Mucosa of rectum (tissue), 2 donors: ENCODE data around the gene F7.

ENCODE experiments used
- H3K27ac ChIP-seq, 2 donors: one replicate each; pipeline ENCODE4 v1.7.0; 2013; ENCODE audit warnings: inconsistent platforms in 2 of 2, low read depth in 2 of 2, low read length in 2 of 2
- H3K27me3 ChIP-seq, 2 donors: one replicate each; pipeline ENCODE4 v1.7.0; 2013; ENCODE audit warnings: low read length in 2 of 2; ENCODE audit not compliant: control insufficient read depth in 2 of 2, insufficient read depth in 2 of 2
- H3K36me3 ChIP-seq, 2 donors: one replicate each; pipeline ENCODE4 v1.7.0; 2013; ENCODE audit warnings: low read length in 2 of 2; ENCODE audit not compliant: control insufficient read depth in 2 of 2, insufficient read depth in 2 of 2
- H3K4me1 ChIP-seq, 2 donors: one replicate each; pipeline ENCODE4 v1.7.0; 2013; ENCODE audit warnings: low read length in 2 of 2, mild to moderate bottlenecking in 1 of 2; ENCODE audit not compliant: control insufficient read depth in 2 of 2, insufficient read depth in 2 of 2
- H3K4me3 ChIP-seq, 2 donors: one replicate each; pipeline ENCODE4 v1.7.0; 2013; ENCODE audit warnings: low read length in 2 of 2
- H3K9ac ChIP-seq, 2 donors: one replicate each; pipeline ENCODE4 v1.7.0; 2013; ENCODE audit warnings: low read length in 2 of 2, low read depth in 1 of 2, mild to moderate bottlenecking in 1 of 2
- H3K9me3 ChIP-seq, 2 donors: one replicate each; pipeline ENCODE4 v1.7.0; 2013; ENCODE audit warnings: low read length in 2 of 2; ENCODE audit not compliant: control insufficient read depth in 2 of 2
- donor health status: healthy.
- donor health status: Normal muscosa, but diverticular disease.

Gene F7

DNA sequence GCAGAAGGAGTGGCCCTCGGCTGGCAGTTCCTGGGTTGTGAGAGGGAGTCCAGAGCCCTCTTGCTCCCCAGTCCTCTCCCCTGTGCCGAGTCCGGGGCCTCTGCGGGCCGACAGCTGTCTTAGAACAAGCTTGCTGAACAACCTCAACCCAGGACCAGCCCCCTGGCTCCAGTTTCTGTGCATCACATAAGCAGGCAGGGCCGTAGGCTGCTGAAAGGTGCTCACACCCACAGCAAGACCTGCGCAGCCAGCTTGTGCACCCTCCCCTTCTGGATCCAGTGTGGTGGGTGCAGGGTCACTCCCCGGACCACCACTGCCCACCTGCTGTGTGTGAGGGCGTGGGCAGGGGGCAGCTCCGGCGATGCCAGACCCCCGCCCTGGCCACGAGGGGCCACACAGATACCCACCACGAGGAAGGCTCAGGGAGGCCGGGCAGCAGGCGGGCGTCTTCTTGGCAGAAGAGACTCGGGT lies 25.2 kb upstream of the F7 start:
- H3K4me1 ChIP-seq: no peaks in the 10 kb centered on the region
- no peak overlapping the region for H3K9ac ChIP-seq
- H3K27me3 ChIP-seq: no peaks in the 10 kb centered on the region
- peaks cover 4 to 34% of the 10 kb centered on the region in 2 donors for H3K36me3 ChIP-seq
- no peak overlapping the region for H3K27ac ChIP-seq
- no peaks in the 10 kb centered on the region for H3K9me3 ChIP-seq
- no peak overlapping the region for H3K4me3 ChIP-seq

DNA sequence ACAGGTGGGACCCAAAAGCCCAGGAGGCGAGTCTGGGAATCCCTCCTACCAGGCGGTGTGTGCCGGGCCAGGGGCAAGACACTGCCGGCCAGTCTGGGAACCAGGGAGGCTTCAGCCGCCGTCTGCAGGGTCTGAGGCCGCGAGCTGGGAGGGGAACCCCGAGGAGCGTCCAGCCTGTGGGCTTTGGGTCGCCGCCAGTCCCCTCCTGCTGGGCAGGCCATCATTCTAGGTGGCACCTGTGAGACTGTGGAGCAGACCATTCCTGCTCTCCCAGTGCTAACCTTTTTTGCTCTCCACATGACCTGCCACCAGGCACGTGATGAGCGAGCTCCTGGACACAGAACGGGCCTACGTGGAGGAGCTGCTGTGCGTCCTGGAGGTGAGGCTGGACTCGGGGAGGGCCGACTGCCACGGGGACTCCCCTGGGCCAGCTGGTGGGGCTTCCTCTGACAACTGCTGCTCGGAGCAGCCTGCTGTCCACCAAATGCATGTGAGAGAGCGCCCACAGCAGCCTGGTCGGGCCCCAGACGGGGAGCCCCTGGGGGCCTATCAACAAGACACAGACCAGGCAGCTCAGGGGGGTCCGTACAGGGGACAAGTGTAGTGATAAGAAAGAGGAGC lies 24.6 kb upstream of the F7 start:
- Histone ChIP-seq H3K9me3 (no peaks in the 10 kb centered on the region), H3K27ac (no peak overlapping the region), H3K36me3 (peaks cover 4 to 28% of the 10 kb centered on the region in 2 donors), H3K4me3 (no peak overlapping the region), H3K4me1 (no peaks in the 10 kb centered on the region), H3K27me3 (no peaks in the 10 kb centered on the region), H3K9ac (no peak overlapping the region)

DNA sequence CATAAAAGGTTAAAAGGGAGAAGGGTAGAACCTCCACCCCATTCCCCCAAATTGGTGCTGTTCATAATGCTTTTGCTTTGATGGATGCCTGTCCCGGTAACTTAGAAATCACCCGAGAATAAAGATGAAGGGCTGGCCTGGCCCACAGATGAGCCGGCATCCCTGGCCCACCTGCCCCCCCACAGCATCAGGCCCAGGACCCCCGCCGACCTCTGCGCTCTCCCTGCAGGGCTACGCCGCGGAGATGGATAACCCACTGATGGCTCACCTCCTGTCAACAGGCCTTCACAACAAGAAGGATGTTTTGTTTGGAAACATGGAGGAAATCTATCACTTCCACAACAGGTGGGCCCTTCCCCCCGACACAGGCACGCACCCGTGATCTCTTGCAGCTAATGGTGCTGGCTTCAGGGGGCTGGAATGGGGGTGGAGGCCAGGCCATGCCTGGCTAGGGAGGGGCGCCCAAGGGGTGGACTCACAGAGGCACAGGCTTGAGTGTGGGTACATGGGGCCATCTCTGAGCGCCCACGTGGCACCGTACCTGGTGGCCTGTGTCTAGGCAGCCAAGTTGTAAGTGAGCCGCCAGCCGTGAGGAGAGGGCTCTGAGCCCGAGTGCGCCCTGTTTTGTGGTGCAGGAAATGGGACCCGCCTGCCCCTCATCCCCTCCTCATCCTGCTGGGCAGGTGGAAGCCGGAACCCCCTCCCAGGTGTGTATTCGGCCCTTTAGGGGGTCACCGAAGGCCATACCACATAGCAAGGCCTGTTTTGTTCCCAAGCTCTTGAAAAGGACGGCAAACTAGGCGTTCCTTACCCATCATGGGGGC lies 23.2 kb upstream of the F7 start:
- no peaks in the 10 kb centered on the region for H3K27me3 ChIP-seq
- no peak overlapping the region for H3K9ac ChIP-seq
- no peaks in the 10 kb centered on the region for H3K9me3 ChIP-seq
- H3K36me3 ChIP-seq: peaks cover 7 to 28% of the 10 kb centered on the region in 2 donors
- no peaks in the 10 kb centered on the region for H3K4me1 ChIP-seq
- H3K27ac ChIP-seq: no peak overlapping the region
- no peak overlapping the region for H3K4me3 ChIP-seq

DNA sequence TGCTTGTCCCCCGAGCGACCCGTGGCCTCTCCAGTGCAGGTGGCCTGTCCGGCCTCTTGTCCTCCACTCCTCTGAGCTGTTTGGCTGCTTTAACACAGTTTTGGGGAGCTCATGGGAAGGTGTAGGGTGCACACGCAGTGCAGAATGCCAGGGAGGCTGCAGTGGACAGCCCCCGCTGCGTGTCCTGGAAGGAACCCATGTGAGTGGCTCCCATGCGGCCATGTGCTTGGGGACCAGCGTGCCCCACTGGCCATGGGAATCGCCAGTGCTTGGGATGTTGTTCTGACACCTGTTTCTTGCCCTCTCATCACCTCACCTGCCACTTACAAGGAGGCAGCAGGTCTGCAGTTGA lies 22.6 kb upstream of the F7 start:
- no peak overlapping the region for H3K9ac ChIP-seq
- H3K4me3 ChIP-seq: no peak overlapping the region
- no peak overlapping the region for H3K27ac ChIP-seq
- H3K27me3 ChIP-seq: no peaks in the 10 kb centered on the region
- H3K9me3 ChIP-seq: no peaks in the 10 kb centered on the region
- H3K36me3 ChIP-seq: peaks cover 11 to 29% of the 10 kb centered on the region in 2 donors
- no peaks in the 10 kb centered on the region for H3K4me1 ChIP-seq

DNA sequence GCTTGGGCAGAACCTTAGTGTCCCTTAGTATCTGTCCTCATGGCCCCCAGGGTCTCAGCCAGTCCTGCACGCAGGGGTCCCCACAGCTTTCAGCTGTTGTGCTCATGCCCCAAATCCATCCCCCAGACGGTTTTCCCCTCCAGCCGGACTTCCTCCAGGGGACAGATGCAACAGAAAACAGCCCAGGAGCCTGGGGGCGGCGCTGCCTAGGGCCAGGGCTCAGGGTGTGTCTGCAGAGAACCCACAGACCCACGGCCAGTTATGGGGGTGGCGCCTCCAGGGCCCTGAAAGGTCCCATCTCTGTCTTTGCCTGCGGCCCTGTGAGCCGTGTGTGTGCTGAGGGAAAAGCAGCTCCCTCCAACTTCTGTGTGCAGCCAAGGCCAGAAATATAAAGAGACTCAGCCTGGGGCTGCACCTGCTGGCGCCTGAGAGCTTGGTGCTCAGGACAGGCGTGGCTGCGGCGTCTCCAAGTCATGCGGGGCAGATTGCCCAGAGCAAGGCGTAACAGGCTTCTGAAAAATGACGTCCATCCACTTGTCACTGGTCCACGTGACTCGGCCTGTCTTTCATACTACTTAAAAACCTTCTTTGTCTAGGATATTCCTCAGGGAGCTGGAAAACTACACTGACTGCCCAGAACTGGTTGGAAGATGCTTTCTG lies 22.1 kb upstream of the F7 start:
- peaks cover 11 to 30% of the 10 kb centered on the region in 2 donors for H3K36me3 ChIP-seq
- no peaks in the 10 kb centered on the region for H3K9me3 ChIP-seq
- H3K27ac ChIP-seq: no peak overlapping the region
- no peak overlapping the region for H3K4me3 ChIP-seq
- no peak overlapping the region for H3K9ac ChIP-seq
- no peaks in the 10 kb centered on the region for H3K4me1 ChIP-seq
- H3K27me3 ChIP-seq: no peaks in the 10 kb centered on the region

DNA sequence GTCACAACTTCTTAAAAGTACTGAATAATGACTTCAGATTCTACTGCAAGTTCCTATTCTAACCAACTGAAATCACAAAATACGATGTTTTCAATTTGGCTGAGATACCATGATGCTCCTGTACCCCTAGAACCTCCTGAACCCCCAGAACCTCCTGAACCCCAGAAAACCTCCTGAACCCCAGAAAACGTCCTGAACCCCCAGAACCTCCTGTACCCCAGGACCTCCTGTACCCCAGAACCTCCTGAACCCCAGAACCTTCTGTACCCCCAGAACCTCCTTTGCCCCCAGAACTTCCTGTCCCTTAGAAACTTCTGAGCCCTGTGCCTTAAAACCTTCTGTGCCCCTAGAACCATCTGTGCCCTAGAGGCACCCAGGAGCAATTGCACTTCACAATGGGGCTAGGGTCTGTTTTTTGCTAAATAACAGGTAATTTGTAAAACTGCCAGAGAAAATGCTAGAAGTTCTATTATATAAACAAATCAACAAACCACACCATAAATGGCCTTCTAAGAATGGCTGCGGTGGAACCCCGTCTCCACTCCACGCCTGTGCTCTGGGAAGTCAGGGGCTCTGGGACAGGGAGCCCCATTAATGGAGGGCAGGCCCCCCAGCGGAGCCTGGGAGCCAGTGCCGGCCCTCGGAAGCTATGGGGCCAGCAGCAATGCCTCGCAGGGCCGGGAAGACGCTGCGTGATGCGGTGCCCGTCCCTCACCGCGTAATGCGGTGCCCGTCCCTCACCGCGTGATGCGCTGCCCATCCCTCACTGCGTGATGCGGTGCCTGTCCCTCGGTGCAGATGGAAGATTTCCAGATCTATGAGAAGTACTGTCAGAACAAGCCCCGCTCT lies 21.3 kb upstream of the F7 start:
- no peak overlapping the region for H3K4me3 ChIP-seq
- H3K4me1 ChIP-seq: no peaks in the 10 kb centered on the region
- no peak overlapping the region for H3K9ac ChIP-seq
- H3K36me3 ChIP-seq: peaks cover 9 to 28% of the 10 kb centered on the region in 2 donors
- no peaks in the 10 kb centered on the region for H3K9me3 ChIP-seq
- H3K27me3 ChIP-seq: no peaks in the 10 kb centered on the region
- H3K27ac ChIP-seq: no peak overlapping the region

DNA sequence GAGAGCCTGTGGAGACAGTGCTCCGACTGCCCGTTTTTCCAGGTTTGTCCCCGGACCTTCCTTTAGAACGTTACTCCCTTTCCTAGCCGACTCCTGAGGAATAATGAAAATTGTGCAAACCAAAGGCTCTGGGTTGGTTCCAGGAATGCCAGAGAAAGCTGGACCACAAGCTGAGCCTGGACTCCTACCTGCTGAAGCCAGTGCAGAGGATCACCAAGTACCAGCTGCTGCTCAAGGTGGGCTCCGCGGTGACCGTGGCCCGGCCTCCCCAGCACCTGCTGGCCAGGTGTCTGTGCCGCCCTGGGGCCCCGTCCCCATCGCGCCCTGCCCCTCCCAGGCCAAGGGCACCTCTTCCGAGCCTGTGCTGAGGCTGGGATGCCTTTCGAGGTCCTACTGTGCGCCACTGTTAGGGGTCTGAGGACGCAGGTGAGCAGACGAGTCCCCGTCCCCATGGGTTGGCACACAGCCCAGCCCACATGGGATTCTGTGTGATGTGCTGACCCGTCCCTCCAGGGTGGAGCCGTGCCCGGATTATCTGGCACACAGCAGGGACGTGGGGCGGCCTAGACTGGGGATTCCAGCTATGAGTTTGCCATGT lies 20.5 kb upstream of the F7 start:
- Histone ChIP-seq H3K27ac (no peak overlapping the region), H3K9ac (no peak overlapping the region), H3K9me3 (no peaks in the 10 kb centered on the region), H3K4me3 (no peak overlapping the region), H3K4me1 (no peaks in the 10 kb centered on the region), H3K36me3 (peaks cover 9 to 31% of the 10 kb centered on the region in 2 donors), H3K27me3 (no peaks in the 10 kb centered on the region)

DNA sequence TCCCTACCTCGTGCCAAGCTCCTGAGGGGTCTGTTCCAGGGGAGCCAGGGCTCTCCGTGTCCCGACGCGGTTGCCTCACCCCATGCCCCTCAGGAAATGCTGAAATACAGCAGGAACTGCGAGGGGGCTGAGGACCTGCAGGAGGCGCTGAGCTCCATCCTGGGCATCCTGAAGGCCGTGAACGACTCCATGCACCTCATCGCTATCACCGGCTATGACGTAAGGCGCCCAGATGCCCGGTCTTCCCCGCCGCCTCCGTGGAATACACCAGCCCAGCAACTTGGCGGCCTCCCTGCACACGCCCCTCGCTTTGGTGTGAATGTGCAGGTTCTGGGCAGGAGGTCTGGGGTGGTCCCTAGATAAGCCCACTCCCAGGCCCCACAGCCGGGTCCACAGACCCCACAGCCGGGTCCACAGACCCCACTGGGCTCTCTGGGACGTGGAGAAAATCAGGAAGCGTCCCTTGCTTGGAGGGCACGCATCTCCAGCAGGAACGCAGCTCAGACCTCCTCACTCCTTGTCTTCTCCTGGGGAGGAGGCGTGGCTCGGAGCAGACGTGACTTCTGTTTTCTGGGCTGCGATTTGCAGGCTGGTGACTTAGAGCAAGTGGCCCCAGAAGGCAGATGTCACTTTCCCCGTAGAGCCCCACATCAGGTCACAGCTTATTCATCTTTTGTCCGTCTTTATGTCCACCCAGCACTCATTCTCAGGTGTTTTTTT lies 19.4 kb upstream of the F7 start:
- Histone ChIP-seq H3K4me1 (no peaks in the 10 kb centered on the region), H3K36me3 (peaks cover 9 to 33% of the 10 kb centered on the region in 2 donors), H3K27me3 (no peaks in the 10 kb centered on the region), H3K4me3 (no peak overlapping the region), H3K9ac (no peak overlapping the region), H3K27ac (no peak overlapping the region), H3K9me3 (no peaks in the 10 kb centered on the region)
